NT2/D1 (cell line): ENCODE measurements around the gene ZNF805.
"Not testable (repeated sequence)": the region's sequence is repeated elsewhere in the genome, so short reads cannot be mapped to it uniquely, and the experiment has no call there.

Experiments
- DNase-seq: peaks from one replicate; pipeline ENCODE4 v3.0.0-alpha.2; 2011; ENCODE audit warnings: low read depth, low spot score
- H3K27me3 ChIP-seq: 2 replicates; pipeline ENCODE4 v1.6.0; 2011; ENCODE audit warnings: mild to moderate bottlenecking; ENCODE audit not compliant: insufficient read length, insufficient read depth
- H3K36me3 ChIP-seq: 2 replicates; pipeline ENCODE4 v1.6.1; 2011; ENCODE audit warnings: mild to moderate bottlenecking, low read length, mixed read lengths; ENCODE audit not compliant: insufficient read depth, insufficient read length
- H3K4me1 ChIP-seq: 2 replicates; pipeline ENCODE4 v1.5.1; 2011; ENCODE audit not compliant: insufficient read depth, insufficient read length
- H3K4me3 ChIP-seq: 2 replicates; pipeline ENCODE4 v1.5.1; 2011; ENCODE audit warnings: low read depth; ENCODE audit not compliant: insufficient read length
- H3K9ac ChIP-seq: 2 replicates; pipeline ENCODE4 v1.6.0; 2011; ENCODE audit warnings: low read depth; ENCODE audit not compliant: insufficient read length
- H3K9me3 ChIP-seq: 2 replicates; pipeline ENCODE4 v1.5.1; 2011; ENCODE audit warnings: mild to moderate bottlenecking, low read length; ENCODE audit not compliant: insufficient read depth
- SUZ12 ChIP-seq: IDR thresholded peaks from 2 replicates; pipeline ENCODE4 v1.6.1; 2011; ENCODE audit not compliant: insufficient read length, insufficient read depth; ENCODE audit errors: extremely low read depth
- YY1 ChIP-seq: IDR thresholded peaks from 2 replicates; pipeline ENCODE4 v1.6.1; 2011; ENCODE audit not compliant: insufficient read length, insufficient read depth
- ZNF274 ChIP-seq: IDR thresholded peaks from 2 replicates; pipeline ENCODE4 v1.6.1; 2011; ENCODE audit warnings: mild to moderate bottlenecking, low read depth, low read length

Gene ZNF805

DNA sequence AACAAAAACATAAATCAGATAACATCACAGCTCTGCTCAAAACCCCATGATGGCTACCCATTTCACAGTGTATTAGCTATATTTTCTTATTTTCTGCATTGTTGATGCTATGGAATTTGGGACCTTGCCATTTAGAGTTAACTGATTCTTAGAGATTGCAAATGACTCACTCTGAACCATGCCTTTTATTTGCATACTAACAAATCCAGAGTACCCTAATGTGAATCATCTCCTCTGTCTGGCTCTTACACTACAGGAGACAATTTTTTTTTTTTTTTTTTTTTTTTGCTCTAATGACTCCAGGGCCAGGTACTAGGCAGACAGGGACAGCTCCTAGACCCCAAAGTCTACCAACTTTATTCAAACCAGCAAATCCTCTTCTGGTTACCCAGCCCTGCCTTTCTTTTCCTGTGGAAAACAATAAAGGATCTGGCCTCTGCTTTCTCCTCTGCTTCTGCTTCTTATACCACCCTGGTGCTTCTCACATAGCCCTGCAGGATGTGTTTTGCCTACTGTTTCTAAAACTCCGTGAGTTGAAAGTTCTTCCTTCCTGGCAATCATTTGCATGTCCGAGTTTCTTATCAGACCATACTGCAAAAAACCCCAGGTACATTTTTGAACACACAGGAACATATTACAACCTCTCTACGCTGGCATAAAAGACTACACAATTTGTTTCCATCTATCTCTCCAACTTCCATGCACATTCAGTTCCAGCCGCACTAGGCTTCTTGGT, 29.3 kb downstream of the ZNF805 start:
- H3K9ac ChIP-seq, result no peak overlapping the region
- H3K4me3 ChIP-seq, result no peak overlapping the region
- H3K4me1 ChIP-seq, result no peaks in the 10 kb centered on the region
- H3K36me3 ChIP-seq, result no peaks in the 10 kb centered on the region
- no peaks in the 10 kb centered on the region for H3K27me3 ChIP-seq
- TF ChIP-seq ZNF274 (no peak), YY1 (no peak), SUZ12 (no peak)
- no peaks in the 10 kb centered on the region for H3K9me3 ChIP-seq
- no peak for DNase-seq

DNA sequence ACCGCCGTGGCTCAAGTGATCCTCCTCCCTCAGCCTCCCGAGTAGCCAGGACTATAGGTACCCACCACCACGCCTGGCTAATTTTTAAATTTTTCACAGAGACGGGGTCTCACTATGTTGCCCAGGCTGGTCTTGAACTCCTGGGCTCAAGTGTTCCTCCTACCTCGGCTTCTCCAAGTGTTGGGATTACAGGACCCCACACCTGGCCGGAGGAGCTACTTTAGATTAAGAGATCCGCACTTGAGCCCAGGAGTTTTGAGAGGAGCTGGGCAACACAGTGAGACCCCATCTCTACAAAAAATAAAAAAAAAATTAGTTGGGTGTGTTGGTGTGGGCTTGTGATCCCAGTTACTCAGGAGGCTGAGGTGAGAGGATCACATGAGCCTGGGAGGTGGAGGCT, 30.8 kb downstream of the ZNF805 start:
- H3K4me1 ChIP-seq, result no peaks in the 10 kb centered on the region
- TF ChIP-seq ZNF274, result no peak
- TF ChIP-seq SUZ12, result no peak
- no peak for TF ChIP-seq YY1
- H3K9me3 ChIP-seq, result no peaks in the 10 kb centered on the region
- no peak overlapping the region for H3K9ac ChIP-seq
- DNase-seq, result no peak
- H3K27me3 ChIP-seq, result no peaks in the 10 kb centered on the region
- no peak overlapping the region for H3K4me3 ChIP-seq
- no peaks in the 10 kb centered on the region for H3K36me3 ChIP-seq

DNA sequence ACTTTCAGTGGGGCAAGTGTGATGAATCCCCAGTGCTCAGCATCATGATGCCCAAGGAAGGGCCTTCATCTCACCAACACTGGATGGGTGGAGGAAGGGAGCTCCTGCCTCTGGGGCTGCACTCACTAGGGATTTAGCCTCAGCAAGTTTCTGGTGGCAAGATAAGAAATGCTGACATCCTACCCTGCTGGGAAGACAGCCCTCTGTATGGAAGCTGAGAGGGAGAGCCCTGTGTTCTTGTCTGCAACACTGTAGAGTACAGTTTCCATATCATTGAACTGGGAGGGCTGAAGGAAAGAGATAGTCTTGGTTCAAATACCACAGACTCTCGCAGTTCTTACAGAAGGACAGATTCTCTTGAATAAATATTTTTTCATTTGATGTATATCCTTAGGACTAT, 32.6 kb downstream of the ZNF805 start:
- H3K27me3 ChIP-seq, result no peaks in the 10 kb centered on the region
- no peaks in the 10 kb centered on the region for H3K36me3 ChIP-seq
- H3K4me3 ChIP-seq, result no peak overlapping the region
- no peaks in the 10 kb centered on the region for H3K9me3 ChIP-seq
- DNase-seq, result no peak
- TF ChIP-seq ZNF274 (no peak), YY1 (no peak), SUZ12 (no peak)
- H3K4me1 ChIP-seq, result no peaks in the 10 kb centered on the region
- H3K9ac ChIP-seq, result no peak overlapping the region

DNA sequence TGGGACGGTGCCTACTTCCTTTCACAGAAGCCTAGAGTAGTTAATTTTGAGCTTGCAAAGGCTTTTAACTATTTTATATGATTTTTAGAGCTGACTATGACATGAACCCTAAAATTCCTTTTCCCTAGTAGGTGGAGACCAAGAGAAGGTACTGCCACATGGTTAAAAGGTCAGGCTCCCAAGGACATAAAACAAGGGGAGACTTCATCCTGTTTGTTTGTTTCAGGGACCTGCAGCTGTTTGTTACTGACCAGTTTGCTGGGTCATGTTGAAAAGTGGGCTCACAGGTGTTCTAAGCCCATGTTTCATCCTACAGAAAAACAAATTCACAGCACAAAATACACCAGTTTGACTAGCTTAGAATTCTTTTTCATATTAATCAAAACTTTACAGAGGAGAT, 36.0 kb downstream of the ZNF805 start:
- no peak for DNase-seq
- no peaks in the 10 kb centered on the region for H3K9me3 ChIP-seq
- peaks cover 4% of the 10 kb centered on the region for H3K36me3 ChIP-seq
- no peaks in the 10 kb centered on the region for H3K4me1 ChIP-seq
- H3K4me3 ChIP-seq, result no peak overlapping the region
- TF ChIP-seq ZNF274 (no peak), SUZ12 (no peak), YY1 (no peak)
- H3K27me3 ChIP-seq, result no peaks in the 10 kb centered on the region
- H3K9ac ChIP-seq, result no peak overlapping the region

DNA sequence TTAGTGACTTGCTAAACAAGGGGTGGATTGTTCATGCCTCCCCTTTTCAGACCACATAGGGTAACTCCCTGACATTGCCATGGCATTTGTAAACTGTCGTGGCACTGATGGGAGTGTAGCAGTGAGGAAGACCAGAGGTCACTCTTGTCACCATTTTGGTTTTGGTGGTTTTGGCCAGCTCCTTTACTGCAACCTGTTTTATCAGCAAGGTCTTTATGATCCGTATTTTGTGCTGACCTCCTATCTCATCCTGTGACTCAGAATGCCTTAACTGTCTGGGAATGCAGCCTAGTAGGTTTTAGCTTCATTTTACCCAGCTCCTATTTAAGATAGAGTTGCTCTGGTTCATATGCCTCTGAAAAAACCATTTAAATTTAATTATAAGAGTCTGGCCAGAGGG, 38.0 kb downstream of the ZNF805 start:
- H3K9ac ChIP-seq, H3K4me3 ChIP-seq, H3K4me1 ChIP-seq, DNase-seq, H3K9me3 ChIP-seq, H3K27me3 ChIP-seq: not testable (repeated sequence)
- peaks cover 18% of the 10 kb centered on the region for H3K36me3 ChIP-seq

DNA sequence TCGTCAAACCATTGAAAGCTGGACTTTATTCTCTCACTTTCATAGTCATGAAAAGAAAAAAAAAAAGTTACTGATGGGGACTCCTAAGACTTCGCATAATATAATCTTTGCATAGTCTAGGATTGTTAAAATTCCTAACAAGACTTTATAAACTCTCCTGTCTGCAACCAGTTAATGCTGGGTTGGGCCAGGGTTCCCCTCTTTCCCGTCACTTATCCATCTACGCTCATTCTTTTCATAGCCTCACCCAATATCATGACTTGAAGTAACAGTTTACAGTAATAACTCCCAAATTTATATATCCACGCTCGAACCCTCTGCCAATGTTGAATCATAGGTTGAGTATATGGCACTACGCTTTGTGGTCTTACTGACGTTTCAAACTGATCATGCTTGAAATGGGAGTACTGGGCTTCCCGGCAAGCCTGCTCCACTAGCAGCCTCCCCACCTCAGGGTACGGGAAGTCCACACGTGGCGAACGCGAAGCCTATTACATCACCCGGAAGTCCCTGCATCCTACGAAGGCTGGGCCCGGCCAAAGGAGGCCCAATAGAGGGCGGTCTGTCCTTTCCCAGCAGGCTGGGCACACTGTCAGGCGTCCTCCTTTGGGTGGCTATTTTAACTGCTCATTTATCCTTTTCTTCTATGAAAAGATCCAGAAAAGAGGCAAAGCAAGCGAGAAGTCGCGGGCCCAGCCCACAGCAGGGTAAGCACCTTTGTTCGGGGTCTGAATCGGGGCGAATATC, 39.2 kb downstream of the ZNF805 start:
- Histone ChIP-seq H3K9ac (peak overlapping the region; percentile 95), H3K9me3 (no peaks in the 10 kb centered on the region)

DNA sequence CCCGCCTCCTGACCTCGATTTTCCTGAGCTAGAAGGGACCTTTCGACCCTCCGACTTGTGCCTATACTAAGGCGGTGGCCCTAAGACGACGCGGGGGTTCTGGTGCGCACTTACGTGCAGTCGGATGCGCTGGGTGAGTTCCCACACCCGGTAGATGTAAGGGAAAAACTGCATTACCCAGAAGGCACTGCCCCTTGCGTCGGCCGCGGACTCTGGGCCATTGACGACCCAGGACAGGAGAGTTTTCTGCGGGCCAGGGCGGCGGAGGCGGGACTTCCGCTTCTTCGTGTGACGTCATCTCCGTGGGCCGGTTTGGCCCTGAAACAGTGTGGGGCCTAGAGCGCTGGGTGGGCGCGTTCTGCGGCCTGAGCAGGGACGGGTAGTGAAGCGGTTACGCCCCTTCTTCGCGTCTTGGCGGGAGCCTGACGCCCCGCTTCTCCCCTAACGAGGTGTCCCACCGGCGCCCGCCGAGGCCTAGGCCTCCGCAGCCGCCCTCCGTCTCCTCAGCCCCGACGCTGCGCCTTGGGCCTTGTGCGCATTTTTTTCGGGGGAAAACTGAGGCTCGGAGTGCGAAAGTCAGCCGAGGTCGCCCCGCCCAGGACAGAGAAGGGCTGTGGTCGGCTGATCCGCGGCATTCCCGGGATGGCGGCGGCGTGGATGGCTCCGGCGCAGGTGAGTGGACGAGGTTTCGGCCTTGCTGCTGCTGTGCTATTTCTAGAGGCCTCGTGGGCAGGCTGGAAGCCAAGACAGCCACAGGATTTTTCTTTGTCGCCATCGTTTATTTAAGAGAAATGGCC, 39.9 kb downstream of the ZNF805 start, which contains the start of gene ZNF460:
Gene ZNF460, plus strand, starts transcription at position 321 of the 797 bp plus-strand sequence. Its CDS starts 322 bp downstream, at position 643.
- Histone ChIP-seq H3K36me3 (peaks cover 35% of the 10 kb centered on the region), H3K9me3 (no peaks in the 10 kb centered on the region)

More for the DNA sequence above, 39.2 kb downstream of the ZNF805 start:
- no peaks in the 10 kb centered on the region for H3K27me3 ChIP-seq
- H3K4me1 ChIP-seq, result no peaks in the 10 kb centered on the region
- H3K4me3 ChIP-seq, result peak overlapping the region; percentile 93
- peak; percentile 71 for DNase-seq
- no peak for TF ChIP-seq YY1
- TF ChIP-seq ZNF274, result no peak
- TF ChIP-seq SUZ12, result no peak
- peaks cover 28% of the 10 kb centered on the region for H3K36me3 ChIP-seq

More for the DNA sequence above, 39.9 kb downstream of the ZNF805 start, which contains the start of gene ZNF460:
- no peaks in the 10 kb centered on the region for H3K4me1 ChIP-seq
- H3K27me3 ChIP-seq, result no peaks in the 10 kb centered on the region
- peak within 1 kb of the TSS; percentile 93 for H3K4me3 ChIP-seq
- peak within 1 kb of the TSS; percentile 95 for H3K9ac ChIP-seq
- peak; percentile 93 for DNase-seq
- TF ChIP-seq ZNF274 (no peak), YY1 (no peak), SUZ12 (no peak)
